Uterus (tissue), 4 donors: ENCODE results near the gene MRC2. TPM values are rescaled to one million over a fixed set of nuclear protein-coding genes. Genes with fewer than 3 reads are reported as not detected.

Source experiments
- DNase-seq, 2 donors: peaks; one replicate each; pipeline ENCODE4 v3.0.0-alpha.2; 2019 to 2020
- H3K27ac ChIP-seq, 2 donors: fragments of 200-600 bp; sonication (generic); 1 replicate in 1 of 2; 2 replicates in 1 of 2; pipeline ENCODE4 v1.5.1; 2016 to 2018
- H3K27me3 ChIP-seq, 2 donors: fragments of 200-600 bp; sonication (generic); one replicate each; pipeline ENCODE4 v1.5.1; 2018 to 2019; ENCODE audit warnings: control low read depth in 1 of 2
- H3K36me3 ChIP-seq, 2 donors: fragments of 200-600 bp; sonication (generic); one replicate each; pipeline ENCODE4 v1.5.1; 2019; ENCODE audit warnings: control low read depth in 1 of 2
- H3K4me1 ChIP-seq, 2 donors: fragments of 200-600 bp; sonication (generic); one replicate each; pipeline ENCODE4 v1.5.1; 2018 to 2019; ENCODE audit warnings: control low read depth in 1 of 2
- H3K4me3 ChIP-seq, 2 donors: fragments of 200-600 bp; sonication (generic); 1 replicate in 1 of 2; 2 replicates in 1 of 2; pipeline ENCODE4 v1.5.1; 2018 to 2019; ENCODE audit warnings: mild to moderate bottlenecking in 1 of 2
- H3K9me3 ChIP-seq, 2 donors: fragments of 200-600 bp; sonication (generic); one replicate each; pipeline ENCODE4 v1.5.1; 2019; ENCODE audit warnings: control low read depth in 1 of 2
- CTCF ChIP-seq, 4 experiments: fragments of 200-600 bp in 2 of 4; fragments of 450-650 bp in 2 of 4; sonication (generic) in 2 of 4; IDR thresholded peaks; one replicate each; pipeline ENCODE4 v1.5.1; 2016 to 2019; ENCODE audit warnings: antibody characterized with exemption in 4 of 4, mild to moderate bottlenecking in 2 of 4, moderate library complexity in 1 of 4
- POLR2A ChIP-seq, 2 donors: fragments of 450-650 bp; IDR thresholded peaks; one replicate each; pipeline ENCODE4 v1.6.1; 2016; ENCODE audit warnings: antibody characterized with exemption in 2 of 2, mild to moderate bottlenecking in 1 of 2, moderate library complexity in 1 of 2
- intact Hi-C: fragments of 100-400 bp; cut with DNase I; formaldehyde crosslinking; loops from one replicate; pipeline ENCODE4 v1.15.1; 2023; ENCODE audit warnings: low total_unique reads
- total RNA-seq, 4 donors: library from RNA; depleted of rRNA in 3 of 4; stranded (reverse); fragments of >200 nt in 3 of 4; gene quantifications; one replicate each; pipeline versions ENCODE4 v1.1.0 to v1.2.4, GENCODE V29; 2014 to 2023
- donor health status: DM: yes; HTN: yes; CAD: no.

Gene MRC2
- 100 to 1,000 TPM in 2 of 4 donors, 10 to 100 TPM in 2; 30.7 to 273 (median 102) TPM for total RNA-seq

GRCh38 chr17:62627219-62627903 lies at the start of gene MRC2:
TSS of gene MRC2 (plus strand) at chr17:62627670. CDS start at chr17:62627803, 133 bp downstream.
- H3K4me1 ChIP-seq: peaks cover 0 to 10% of the 10 kb centered on the region in 2 donors
- no peaks in the 10 kb centered on the region for H3K27me3 ChIP-seq
- DNase-seq: peak; percentile 80 to 84
- no peaks in the 10 kb centered on the region for H3K9me3 ChIP-seq
- intact Hi-C loops: no loop called here
- H3K27ac ChIP-seq: peak within 1 kb of the TSS; percentile 83 to 98
- H3K4me3 ChIP-seq: peak within 1 kb of the TSS; percentile 44 to 68
- H3K36me3 ChIP-seq: no peaks in the 10 kb centered on the region
- TF ChIP-seq CTCF (IDR thresholded peaks at IDR 0.05) (peak in 1 of 4 experiments; percentile 15), POLR2A (IDR thresholded peaks at IDR 0.05) (peak in 1 of 2 donors; percentile 47)

GRCh38 chr17:62578757-62579487 lies 48.5 kb upstream of the MRC2 start:
- intact Hi-C loops: no loop called here
- no peak for DNase-seq
- TF ChIP-seq POLR2A (IDR thresholded peaks at IDR 0.05): no peak
- TF ChIP-seq CTCF (IDR thresholded peaks at IDR 0.05): no peak
- Histone ChIP-seq H3K4me3 (no peak overlapping the region), H3K4me1 (no peaks in the 10 kb centered on the region), H3K27me3 (no peaks in the 10 kb centered on the region), H3K9me3 (no peaks in the 10 kb centered on the region), H3K27ac (no peak overlapping the region), H3K36me3 (no peaks in the 10 kb centered on the region)

- Histone ChIP-seq H3K4me3 (no peak overlapping the region), H3K27me3 (no peaks in the 10 kb centered on the region), H3K27ac (no peak overlapping the region), H3K4me1 (no peaks in the 10 kb centered on the region), H3K9me3 (no peaks in the 10 kb centered on the region), H3K36me3 (no peaks in the 10 kb centered on the region)
- no peak for DNase-seq
- TF ChIP-seq POLR2A (IDR thresholded peaks at IDR 0.05): no peak
- no peak for TF ChIP-seq CTCF (IDR thresholded peaks at IDR 0.05)
- intact Hi-C loops: no loop called here
Observed at GRCh38 chr17:62580947-62581346, 46.5 kb upstream of the MRC2 start.

- Histone ChIP-seq H3K9me3 (no peaks in the 10 kb centered on the region), H3K27me3 (no peaks in the 10 kb centered on the region), H3K4me3 (no peak overlapping the region), H3K36me3 (no peaks in the 10 kb centered on the region), H3K4me1 (no peaks in the 10 kb centered on the region), H3K27ac (no peak overlapping the region)
- no peak for DNase-seq
- no peak for TF ChIP-seq CTCF (IDR thresholded peaks at IDR 0.05)
- intact Hi-C loops: no loop called here
Observed at GRCh38 chr17:62581764-62582163, 45.7 kb upstream of the MRC2 start.

GRCh38 chr17:62587554-62587953 lies 39.9 kb upstream of the MRC2 start:
- no peak overlapping the region for H3K4me3 ChIP-seq
- TF ChIP-seq CTCF (IDR thresholded peaks at IDR 0.05) (no peak), POLR2A (IDR thresholded peaks at IDR 0.05) (no peak)
- no peaks in the 10 kb centered on the region for H3K36me3 ChIP-seq
- no peak overlapping the region for H3K27ac ChIP-seq
- intact Hi-C loops: no loop called here
- no peaks in the 10 kb centered on the region for H3K9me3 ChIP-seq
- H3K4me1 ChIP-seq: no peaks in the 10 kb centered on the region
- H3K27me3 ChIP-seq: no peaks in the 10 kb centered on the region
- no peak for DNase-seq
